HepG2 (cell line): ENCODE results near the gene FAM32A.

Experiments
- FOSL2 ChIP-seq: sonication (generic); formaldehyde crosslinking; IDR thresholded peaks from 2 replicates; pipeline ENCODE4 v1.4.0; 2020; ENCODE audit warnings: missing genetic modification reagents
- NR2F2 ChIP-seq: IDR thresholded peaks from 2 replicates; pipeline ENCODE4 v1.6.1; 2012; ENCODE audit warnings: low read depth, inconsistent platforms, borderline replicate concordance
- ZNF670 ChIP-seq: sonication (generic); formaldehyde crosslinking; IDR thresholded peaks from 2 replicates; pipeline ENCODE4 v1.8.0; 2022; ENCODE audit warnings: mild to moderate bottlenecking, missing genetic modification reagents, borderline replicate concordance
- TF ChIP-seq, protein P1 (sequence below): sonication (generic); formaldehyde crosslinking; IDR thresholded peaks from 2 replicates; pipeline ENCODE4 v1.8.0; 2022; ENCODE audit warnings: mild to moderate bottlenecking, missing genetic modification reagents; ENCODE audit not compliant: insufficient replicate concordance
- TF ChIP-seq, protein P2 (sequence below): sonication (generic); formaldehyde crosslinking; IDR thresholded peaks from 2 replicates; pipeline ENCODE4 v1.4.0; 2020; ENCODE audit warnings: missing genetic modification reagents

DNA sequence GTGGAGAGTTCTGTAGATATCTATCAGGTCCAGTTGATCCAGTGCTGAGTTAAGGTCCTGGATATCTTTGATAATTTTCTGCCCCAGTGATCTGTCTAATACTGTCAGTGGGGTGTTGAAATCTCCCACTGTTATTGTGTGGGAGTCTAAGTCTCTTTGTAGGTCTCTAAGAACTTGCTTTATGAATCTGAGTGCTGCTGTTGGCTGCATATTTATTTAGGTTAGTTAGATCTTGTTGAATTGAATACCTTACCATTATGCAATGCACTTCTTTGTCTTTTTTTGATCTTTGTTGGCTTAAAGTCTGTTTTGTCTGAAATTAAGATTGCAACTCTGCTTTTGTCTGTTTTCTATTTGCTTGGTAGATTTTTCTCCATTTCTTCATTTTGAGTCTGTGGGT lies 27.9 kb downstream of the FAM32A start:
- TF ChIP-seq, protein P1, sequence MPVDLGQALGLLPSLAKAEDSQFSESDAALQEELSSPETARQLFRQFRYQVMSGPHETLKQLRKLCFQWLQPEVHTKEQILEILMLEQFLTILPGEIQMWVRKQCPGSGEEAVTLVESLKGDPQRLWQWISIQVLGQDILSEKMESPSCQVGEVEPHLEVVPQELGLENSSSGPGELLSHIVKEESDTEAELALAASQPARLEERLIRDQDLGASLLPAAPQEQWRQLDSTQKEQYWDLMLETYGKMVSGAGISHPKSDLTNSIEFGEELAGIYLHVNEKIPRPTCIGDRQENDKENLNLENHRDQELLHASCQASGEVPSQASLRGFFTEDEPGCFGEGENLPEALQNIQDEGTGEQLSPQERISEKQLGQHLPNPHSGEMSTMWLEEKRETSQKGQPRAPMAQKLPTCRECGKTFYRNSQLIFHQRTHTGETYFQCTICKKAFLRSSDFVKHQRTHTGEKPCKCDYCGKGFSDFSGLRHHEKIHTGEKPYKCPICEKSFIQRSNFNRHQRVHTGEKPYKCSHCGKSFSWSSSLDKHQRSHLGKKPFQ (CRISPR knock-in tag): no peak
- TF ChIP-seq FOSL2 (CRISPR knock-in tag): no peak
- no peak for TF ChIP-seq ZNF670
- TF ChIP-seq, protein P2, sequence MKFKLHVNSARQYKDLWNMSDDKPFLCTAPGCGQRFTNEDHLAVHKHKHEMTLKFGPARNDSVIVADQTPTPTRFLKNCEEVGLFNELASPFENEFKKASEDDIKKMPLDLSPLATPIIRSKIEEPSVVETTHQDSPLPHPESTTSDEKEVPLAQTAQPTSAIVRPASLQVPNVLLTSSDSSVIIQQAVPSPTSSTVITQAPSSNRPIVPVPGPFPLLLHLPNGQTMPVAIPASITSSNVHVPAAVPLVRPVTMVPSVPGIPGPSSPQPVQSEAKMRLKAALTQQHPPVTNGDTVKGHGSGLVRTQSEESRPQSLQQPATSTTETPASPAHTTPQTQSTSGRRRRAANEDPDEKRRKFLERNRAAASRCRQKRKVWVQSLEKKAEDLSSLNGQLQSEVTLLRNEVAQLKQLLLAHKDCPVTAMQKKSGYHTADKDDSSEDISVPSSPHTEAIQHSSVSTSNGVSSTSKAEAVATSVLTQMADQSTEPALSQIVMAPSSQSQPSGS (CRISPR knock-in tag): no peak
- no peak for TF ChIP-seq NR2F2
